SIG-M5 treated with dmso at 0.1 percent for 504 hours (cell line): Measurements from ENCODE around the gene TESK2.
"Not testable (repeated sequence)": the region's sequence is repeated elsewhere in the genome, so short reads cannot be mapped to it uniquely, and the experiment has no call there.

Source experiments
- DNase-seq: peaks from one replicate; lab custom pipeline; 2025; ENCODE audit not compliant: unreplicated experiment; lab: John Stamatoyannopoulos, UW

The TESK2 gene

DNA sequence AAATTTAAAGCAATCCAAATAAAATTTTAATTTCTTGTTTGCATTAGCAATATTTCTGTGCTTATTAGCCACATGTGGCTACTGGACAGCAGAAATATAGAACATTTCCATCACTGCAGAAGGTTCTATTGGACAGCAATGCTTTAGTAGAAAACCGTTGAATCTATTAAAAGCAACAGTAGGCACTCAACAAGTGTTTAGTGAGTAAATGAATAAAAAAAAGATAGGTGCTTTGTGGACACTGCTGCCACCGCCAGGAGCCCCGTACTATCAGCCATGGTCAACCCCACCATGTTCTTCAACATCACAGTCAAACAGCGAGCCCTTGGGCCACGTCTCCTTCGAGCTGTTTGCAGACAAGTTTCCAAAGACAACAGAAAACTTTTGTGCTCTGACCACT, 76.2 kb downstream of the TESK2 start:
- DNase-seq, result no peak

DNA sequence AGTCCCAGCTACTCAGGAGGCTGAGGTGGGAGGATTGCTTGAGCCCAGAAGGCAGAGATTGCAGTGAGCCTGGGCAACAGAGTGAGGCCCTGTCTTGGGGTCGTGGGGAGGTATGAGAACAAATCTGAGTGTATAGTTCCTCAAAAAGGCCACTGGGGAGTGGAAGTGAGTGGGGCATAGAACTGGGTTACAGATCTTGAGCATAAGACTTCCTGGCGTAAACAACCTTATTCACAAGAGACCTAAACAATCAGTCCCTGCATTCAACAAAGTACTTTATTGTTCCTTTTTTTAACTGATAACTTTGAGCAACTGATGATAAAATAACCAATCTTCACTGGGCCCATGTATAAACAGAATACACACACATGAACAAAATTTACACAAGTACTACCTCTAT, 78.1 kb downstream of the TESK2 start:
- no peak for DNase-seq

DNA sequence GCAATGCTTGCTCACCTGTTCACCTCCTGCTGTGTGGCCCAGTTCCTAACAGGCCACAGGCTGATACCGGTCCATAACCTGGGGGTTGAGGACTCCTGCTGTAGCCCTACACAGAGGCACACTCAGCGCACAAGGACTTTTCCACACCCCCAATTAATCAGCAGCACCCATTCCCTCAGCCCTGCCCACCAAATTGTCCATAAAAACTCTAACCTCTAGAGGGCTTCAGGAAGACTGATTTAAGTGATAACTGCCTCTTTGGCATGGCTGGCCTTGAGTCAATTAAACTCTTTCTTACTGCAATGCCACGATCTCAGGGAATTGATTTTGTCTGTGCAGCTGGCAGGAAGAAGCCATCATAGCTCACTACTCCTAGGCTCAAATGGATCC, 79.5 kb downstream of the TESK2 start:
- no peak for DNase-seq

DNA sequence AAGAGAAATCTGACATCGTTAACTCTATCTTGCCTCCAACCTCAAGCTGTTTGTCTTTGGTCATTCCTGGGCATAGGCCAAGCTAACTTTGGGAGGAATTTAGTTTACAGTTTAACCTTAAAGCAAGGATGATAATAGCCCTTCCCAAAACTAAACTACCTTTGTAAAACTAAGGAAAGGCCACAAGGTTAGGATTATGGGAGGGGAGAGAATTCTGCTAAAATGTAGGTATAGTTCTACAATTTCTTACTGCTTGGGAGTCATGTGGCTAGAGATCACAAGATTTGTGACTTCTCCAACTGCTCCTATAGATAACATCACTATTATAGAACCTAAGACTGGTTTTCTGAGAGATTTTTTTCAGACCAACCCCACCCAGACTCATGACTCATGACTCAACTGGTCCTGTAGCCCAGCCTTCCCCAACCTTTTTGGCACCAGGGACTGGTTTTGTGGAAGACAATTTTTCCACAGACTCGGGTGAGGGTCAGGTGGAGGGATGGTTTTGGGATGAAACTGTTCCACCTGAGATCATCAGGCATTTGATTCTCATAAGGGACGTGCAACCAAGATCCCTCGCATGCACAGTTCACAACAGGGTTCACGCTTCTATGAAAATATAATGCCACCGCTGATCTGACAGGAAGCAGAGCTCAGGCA, 80.0 kb downstream of the TESK2 start:
- DNase-seq, result no peak

DNA sequence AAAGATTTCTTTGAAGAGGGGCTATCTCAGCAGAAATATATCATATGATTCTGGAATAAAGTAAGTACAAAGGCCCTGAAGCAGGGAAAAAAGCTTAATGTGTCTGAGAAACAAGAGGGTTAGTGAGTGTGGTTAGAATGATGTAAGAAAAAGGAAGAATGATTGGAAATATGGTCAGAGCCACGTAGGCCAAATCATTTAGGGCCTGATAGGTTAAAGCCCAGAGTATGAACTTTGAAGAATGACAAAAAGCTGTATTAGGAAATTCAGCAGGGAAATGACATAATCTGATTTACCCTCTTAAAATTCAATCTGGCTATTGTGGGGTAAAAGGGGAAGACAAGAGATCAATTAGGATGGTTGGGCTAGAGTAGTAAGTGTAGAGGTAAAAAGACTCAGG, 81.7 kb downstream of the TESK2 start:
- peak; percentile 42 for DNase-seq

DNA sequence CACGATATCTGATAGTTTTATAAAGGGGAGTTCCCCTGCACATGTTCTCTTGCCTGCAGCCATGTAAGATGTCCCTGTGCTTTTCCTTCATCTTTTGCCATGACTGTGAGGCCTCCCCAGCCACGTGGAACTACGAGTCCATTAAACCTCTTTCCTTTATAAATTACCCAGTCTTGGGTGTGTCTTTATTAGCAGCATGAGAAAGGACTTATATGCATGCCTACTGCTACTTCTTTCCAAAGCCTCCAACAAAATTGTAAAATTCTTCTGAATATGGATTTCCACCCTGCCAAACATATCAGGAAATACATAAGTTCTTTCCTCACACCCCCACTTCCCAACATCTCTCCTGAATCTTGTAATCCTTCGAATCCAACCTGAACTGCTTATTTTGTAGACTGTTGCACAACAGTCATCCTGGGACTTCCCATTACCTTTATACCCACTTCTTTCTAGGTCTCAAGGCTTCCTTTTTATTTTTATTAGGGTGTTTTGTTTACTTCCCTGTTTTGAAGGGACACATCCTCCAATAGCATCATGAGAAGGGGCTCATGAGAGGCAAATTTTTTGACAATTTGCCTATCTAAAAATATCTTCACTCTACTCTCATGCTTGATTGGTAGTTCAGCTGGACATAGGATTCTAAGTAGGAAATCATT, 83.2 kb downstream of the TESK2 start:
- DNase-seq, result no peak

DNA sequence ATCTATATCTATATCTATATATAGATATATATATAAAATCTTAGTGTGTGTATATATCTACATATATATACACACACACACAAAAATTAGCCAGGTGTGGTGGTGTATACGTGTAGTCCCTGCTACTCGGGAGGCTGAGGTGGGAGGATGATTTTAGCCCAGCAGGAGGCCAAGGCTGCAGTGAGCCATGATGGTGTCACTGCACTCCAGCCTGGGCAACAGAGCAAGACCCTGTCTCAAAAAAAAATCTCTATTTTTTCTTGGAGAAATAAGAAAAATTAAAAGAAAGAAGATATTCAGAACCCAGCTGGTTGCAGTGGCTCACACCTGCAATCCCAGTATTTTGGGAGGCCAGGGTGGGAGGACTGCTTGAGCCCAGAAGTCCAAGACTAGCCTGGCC, 85.3 kb downstream of the TESK2 start:
- DNase-seq, result no peak

DNA sequence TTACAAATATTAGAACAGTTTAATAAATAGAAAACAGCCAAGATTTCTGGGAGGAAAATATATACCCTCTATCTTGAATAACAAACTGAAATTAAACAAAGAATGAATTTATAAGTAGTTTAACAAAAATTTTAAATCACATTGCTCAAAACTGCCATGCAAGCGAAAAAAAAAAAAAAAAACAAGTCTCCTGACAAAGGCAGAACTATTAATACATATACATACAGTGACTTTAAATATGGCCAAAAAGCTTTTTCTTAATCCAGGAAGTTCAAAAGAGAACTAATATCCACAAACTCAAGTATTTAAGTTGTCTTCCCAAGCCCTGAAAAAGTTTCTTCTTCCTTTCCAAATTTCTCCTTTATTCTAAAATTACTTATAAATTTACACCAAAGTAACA, 87.2 kb downstream of the TESK2 start:
- no peak for DNase-seq

DNA sequence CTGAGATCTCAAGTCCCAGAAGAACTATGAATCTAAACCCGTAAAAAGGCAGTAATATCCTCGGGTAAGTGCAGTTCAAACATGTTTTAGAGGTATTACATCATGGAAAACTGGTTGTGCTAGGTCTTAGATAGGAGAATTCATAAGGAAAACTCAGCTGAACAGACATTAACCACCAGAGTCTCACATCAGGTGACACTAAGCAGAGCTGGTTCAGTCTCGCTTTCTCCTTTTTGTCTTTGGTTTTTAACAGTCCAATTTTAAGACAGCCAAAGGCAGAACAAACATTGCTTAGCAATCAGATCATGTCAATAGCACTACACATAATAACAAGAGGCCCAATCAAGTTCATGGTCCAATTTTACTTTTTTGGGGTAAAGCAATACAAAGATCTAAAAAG, 87.7 kb downstream of the TESK2 start:
- DNase-seq, result peak; percentile 15

DNA sequence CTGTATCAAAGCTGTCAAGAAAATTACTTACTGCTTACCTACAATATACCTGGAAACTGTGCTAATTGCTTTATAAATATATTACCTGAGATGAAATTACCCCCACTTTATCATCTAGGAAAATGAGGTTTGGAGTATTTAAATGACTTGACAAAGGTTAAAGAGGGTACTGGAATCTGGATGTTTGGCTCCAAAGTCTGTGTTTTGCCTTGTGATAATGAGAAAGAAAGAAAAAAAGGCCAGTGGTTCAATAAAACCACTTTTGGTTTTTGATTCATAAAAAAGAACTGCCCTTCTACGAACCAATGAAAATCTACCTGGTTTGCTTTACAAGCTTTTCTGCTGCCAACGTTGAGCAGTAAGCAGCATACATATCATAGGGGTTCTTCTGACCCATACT, 89.4 kb downstream of the TESK2 start:
- DNase-seq, result no peak

DNA sequence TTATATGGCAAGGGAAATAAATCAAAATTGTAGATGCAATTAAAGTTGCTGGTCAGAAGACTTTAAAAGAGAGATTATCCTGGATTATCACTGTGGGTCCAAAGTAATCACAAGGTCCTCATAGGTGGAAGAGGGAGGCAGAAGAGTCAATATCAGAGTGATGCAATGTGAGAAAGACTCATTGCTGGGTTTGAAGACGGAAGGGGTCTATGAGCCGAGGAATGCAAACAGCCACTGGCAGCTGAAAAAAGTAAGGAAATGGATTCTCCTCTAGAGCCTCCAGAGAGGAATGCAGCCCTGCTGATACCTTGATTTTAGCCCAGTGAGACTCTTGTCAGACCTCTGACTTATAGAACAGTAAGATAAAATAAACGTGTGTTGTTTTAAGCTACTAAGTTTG, 90.9 kb downstream of the TESK2 start:
- no peak for DNase-seq

DNA sequence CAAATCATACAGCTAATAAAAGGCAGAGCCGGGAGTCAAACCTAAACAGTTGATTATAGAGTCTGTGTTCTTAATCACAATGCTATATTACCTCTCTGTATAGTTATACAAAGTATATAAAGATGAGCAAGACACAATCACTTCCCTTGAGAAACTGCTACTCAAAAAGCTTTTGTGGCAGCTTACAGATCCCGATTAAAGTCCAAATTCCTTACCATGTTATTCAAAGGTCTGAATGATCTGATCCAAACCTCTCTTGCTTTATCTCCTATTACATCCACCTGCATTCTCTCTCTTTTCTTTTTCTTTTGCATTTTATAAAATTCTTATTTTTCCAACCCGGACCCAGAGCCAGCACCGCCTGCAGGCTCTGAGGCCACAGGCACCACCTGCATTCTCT, 93.7 kb downstream of the TESK2 start:
- no peak for DNase-seq

DNA sequence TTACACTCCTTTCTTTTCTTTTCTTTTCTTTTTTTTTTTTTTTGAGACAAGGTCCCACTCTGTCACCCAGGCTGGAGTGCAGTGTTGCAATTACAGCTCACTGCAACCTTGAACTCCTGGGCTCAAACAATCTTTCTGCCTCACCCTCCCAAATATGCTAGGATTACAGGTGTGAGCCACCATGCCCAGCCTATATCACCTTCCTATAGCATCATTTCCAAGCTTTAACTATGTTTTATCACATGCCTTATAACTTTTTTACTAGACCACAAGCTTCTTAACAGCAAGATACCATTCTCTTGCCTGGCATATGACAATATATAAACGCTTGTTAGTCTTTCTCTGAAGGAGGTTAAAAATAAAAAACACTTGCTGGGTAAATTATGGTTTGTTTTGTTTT, 95.4 kb downstream of the TESK2 start:
- DNase-seq, result no peak

DNA sequence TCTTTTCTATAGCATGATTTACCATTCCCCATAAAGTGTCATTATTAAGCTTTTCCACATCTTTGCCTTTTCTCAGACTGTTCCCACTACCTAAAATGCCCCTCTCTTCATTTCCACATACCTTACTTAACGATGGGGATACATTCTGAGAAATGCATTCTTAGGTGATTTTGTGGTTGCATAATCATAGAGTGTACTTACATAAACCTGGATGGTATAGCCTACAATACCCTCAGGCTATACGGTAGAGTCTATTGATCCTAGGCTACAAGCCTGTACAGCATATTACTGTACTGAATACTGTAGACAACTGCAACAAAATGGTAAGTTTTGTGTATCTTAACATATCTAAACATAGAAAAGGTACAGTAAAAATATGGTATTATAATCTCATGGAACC, 95.9 kb downstream of the TESK2 start:
- DNase-seq, result no peak

DNA sequence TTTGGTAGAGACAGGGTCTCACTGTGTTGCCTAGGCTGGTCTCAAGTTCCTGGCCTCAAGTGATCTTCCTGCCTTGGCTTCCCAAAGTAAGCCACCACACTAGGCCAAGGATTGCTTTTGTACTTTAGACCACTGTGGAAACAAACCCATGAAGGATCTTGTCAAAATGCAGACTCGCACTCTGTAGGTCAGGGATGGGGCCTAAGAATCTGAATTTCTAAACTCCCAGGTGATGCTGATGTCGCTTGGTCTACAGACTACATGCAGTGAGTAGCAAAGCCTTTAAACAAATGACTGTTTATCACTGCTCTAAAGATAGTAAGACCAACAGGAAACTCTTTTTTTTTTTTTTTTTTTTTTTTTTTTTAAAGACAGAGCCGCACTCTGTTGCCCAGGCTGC, 96.6 kb downstream of the TESK2 start:
- no peak for DNase-seq

DNA sequence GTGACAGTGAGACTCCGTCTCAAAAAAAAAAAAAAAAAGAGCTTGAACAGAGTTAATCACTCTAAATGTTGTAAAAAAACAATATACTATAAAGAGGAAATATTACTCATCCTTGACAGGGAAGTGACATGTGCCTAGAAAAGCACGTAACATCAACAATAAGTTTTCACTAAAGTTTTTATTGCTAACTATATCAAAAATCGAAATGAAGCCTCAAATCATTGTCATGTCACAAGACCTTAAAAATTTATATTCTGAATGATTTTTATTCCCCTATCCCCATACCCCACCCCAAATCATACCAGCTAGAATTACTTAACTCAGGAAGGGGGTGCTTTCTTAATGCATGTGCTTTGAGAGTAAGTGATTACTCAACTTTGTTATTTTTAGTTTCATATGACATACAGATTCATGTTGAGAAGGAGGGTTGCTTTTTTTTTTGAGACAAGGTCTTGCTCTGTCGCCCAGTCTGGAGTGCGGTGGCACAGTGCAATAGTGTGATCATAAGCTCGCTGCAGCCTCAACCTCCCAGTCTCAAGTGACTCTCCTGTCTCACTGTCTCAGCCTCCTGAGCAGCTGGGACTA, 97.2 kb downstream of the TESK2 start:
- DNase-seq, result peak; percentile 91

DNA sequence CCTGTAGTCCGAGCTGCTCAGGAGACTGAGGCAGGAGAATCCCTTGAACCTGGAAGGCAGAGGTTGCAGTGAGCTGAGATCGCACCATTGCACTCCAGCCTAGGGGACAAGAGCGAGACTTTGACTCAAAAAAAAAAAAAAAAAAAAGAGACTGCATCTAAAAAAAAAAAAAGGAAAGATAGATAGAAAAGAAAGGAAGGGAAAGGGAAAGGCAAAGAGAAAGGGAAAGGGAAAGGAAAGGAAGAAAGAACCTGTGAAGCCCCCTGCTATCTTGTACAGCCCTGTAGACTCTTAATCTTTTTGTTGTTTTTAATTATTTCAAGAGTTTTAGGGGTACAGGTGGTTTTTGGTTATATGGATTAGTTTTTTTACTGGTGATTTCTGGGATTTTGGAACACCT, 104.7 kb downstream of the TESK2 start:
- DNase-seq, result no peak

DNA sequence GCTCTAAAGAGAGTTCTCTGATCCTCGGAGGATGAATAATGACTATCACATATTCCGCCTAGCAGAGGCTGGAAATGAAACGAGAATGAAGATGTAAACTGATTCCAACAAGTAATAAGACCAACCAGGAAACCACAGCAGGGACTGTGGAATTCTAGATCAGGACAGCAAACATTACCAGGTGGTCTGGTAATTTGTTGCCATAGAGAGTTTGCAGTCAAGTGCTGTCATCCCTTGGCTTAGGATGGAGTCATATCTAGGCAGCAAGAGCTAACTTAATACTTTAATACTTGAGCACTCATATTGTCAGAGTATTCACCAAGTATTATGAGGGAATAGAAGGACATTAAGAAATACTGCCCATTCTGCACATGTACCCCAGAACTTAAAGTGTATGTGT, 105.7 kb downstream of the TESK2 start:
- no peak for DNase-seq

DNA sequence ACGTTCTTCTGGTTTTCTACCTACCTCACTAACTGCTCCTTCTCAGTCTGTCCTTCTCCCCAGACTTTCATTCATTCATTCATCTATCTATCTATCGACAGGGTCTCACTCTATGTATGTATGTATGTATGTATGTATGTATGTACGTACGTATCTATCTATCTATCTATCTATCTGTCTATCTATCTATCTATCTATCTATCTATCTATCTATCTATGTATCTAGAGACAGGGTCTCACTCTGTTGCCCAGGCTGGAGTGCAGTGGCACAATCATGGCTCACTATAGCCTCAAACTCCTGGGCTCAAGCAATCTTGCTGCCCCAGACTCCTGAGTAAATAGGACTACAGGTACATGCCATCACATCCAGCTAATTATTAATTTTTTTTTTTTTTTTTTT, 106.8 kb downstream of the TESK2 start:
- not testable (repeated sequence) for DNase-seq

DNA sequence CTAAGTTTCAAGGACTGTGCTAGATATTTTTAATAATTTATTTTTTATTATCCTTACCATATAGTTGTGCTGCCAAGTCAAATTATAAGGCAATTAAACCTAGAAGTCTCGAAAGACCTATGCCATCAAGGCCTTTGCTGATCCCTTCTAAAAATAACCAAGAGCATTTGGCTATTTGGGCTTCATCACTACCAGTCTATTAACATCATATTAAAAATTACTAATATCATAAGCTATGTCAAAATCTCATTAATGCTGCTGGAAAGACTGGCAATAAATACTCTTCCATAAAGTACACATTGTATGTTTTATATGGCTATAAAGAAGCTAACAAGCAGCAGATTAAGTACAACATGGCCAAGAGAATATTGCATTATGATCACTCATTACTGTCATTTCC, 107.8 kb downstream of the TESK2 start:
- DNase-seq, result no peak

DNA sequence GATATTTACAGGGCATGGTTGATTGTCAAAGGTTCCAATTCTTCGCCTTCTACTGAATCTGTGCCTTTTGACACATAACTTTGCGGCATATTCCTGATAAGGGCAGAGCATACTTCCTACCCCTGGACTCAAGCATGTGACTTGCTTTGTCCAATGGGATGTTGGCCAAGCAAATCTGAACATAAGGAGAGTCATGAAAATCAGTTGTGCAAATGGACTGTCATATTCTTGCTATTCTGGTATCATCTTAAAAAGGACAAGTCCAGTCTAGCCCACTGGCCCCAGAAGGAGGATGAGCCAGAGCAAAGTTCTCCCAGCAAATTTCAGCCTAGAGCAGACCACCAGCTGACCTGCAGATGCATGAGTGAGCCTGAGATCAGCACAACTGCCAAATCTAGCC, 109.7 kb downstream of the TESK2 start:
- DNase-seq, result no peak

DNA sequence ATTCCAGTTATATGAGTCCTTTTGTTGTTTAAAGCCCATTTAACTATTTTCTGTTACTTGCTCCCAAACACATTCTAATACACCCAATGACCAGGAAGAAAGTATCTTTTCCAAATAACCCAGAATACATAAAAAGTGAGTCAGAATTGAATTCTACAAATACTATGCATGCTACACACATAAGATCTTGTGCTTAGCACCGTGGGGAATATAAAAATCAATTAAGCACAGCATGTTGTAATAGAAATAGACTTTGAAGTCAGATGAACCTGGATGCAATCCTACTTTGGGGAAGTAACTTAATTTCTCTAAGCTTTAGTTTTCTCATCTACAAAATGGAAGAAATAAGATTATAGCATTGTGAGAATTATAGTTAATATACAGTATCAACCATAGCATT, 110.2 kb downstream of the TESK2 start:
- no peak for DNase-seq

DNA sequence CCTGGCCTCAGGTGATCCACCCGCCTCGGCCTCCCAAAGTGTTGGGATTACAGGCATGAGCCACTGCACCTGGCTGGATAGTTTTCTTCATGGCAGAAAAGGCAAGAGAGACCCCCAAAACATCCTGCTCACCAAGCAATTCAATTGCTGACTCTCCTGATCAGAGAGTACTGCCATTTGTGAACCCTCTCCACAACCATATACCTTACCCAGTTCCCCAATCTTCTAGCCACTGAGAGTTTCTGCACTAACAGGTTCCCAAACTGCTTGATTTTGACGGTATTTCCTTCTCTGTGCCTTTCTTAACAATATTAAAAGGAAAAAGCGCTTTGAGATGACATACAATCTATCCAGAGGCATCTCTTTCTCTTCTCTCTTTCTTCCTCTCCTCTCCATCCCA, 110.8 kb downstream of the TESK2 start:
- no peak for DNase-seq
